HepG2 (cell line): ENCODE measurements around the gene SLC28A1. TPM values are rescaled to one million over a fixed set of nuclear protein-coding genes. Genes with fewer than 3 reads are reported as not detected.

Experiments
- ATAC-seq: fragments of 200-7000 bp; cut with Tn5 transposase; 3 replicates; pipeline ENCODE4 v1.9.1; 2020; ENCODE audit warnings: mild to moderate bottlenecking, moderate library complexity
- BruUV-seq: library from RNA; stranded (reverse); fragments of 400-500 nt; replicated peaks from 2 replicates; lab custom pipeline; 2021; lab: Mats Ljungman, UMichigan
- CTCF ChIA-PET: fragments of 300-600 bp; formaldehyde crosslinking; extraction: SDS; loops from one replicate; lab custom pipeline; 2021; ENCODE audit warnings: low total read pairs, inconsistent platforms, low intra/inter-chr PET ratio; lab: Yijun Ruan, JAX
- POLR2A ChIA-PET: fragments of 350-600 bp; sonication (Branson Sonifier 250); formaldehyde crosslinking; loops from one replicate; lab custom pipeline; 2020; ENCODE audit warnings: antibody characterized with exemption, inconsistent platforms; lab: Yijun Ruan, JAX
- DNase-seq: peaks from one replicate; pipeline ENCODE4 v3.0.0-alpha.2; 2015; ENCODE audit warnings: low spot score
- FAIRE-seq: peaks from 3 replicates; lab custom pipeline; 2011; peaks lifted over from hg19 to GRCh38; lab: Jason Lieb, UNC
- H2AFZ ChIP-seq: one replicate; pipeline ENCODE4 v1.6.1; 2011; ENCODE audit warnings: low read length, inconsistent platforms
- H3K27ac ChIP-seq: fragments of 300-600 bp; 3 replicates; pipeline ENCODE4 v1.8.0; 2011; ENCODE audit warnings: mixed run types, mild to moderate bottlenecking, mixed read lengths, low read length, inconsistent platforms; ENCODE audit not compliant: insufficient read depth; ENCODE audit errors: extremely low read length
- H3K27me3 ChIP-seq, 2 experiments: fragments of 200-600 bp in 1 of 2; 2 replicates in 1 of 2; 3 replicates in 1 of 2; pipeline versions ENCODE4 v1.6.0 to v1.8.0; 2011; ENCODE audit warnings: low read length in 2 of 2, mild to moderate bottlenecking in 2 of 2, moderate library complexity in 2 of 2, inconsistent platforms in 1 of 2; ENCODE audit not compliant: insufficient read depth in 2 of 2, control insufficient read depth in 1 of 2
- H3K36me3 ChIP-seq, 2 experiments: fragments of 200-600 bp in 1 of 2; replicated peaks in 1 of 2; 2 replicates in 1 of 2; 3 replicates in 1 of 2; pipeline versions ENCODE4 v1.5.1 to v1.8.0; 2011; ENCODE audit warnings: low read length in 2 of 2, inconsistent platforms in 1 of 2; ENCODE audit not compliant: insufficient read depth in 2 of 2, control insufficient read depth in 1 of 2
- H3K4me1 ChIP-seq: 2 replicates; pipeline ENCODE4 v1.5.1; 2012; ENCODE audit warnings: low read length, inconsistent platforms; ENCODE audit not compliant: insufficient read depth
- H3K4me2 ChIP-seq: 2 replicates; pipeline ENCODE4 v1.6.0; 2011; ENCODE audit warnings: low read depth, low read length, inconsistent platforms
- H3K4me3 ChIP-seq, 3 experiments: fragments of 200-600 bp in 1 of 3; sonication (generic), shearing (Covaris generic) in 1 of 3; replicated peaks in 1 of 3; 2 replicates each; pipeline ENCODE4 v1.5.1; 2011 to 2016; ENCODE audit warnings: low read length in 3 of 3, inconsistent platforms in 2 of 3, low read depth in 2 of 3, mild to moderate bottlenecking in 2 of 3, control low read depth in 1 of 3, mixed read lengths in 1 of 3; ENCODE audit not compliant: insufficient read depth in 1 of 3
- H3K79me2 ChIP-seq: one replicate; pipeline ENCODE4 v1.6.1; 2011; ENCODE audit warnings: low read length, inconsistent platforms; ENCODE audit not compliant: insufficient read depth
- H3K9ac ChIP-seq: 2 replicates; pipeline ENCODE4 v1.6.0; 2011; ENCODE audit warnings: mild to moderate bottlenecking, low read depth, low read length, inconsistent platforms; ENCODE audit not compliant: insufficient read depth
- H3K9me3 ChIP-seq: 2 replicates; pipeline ENCODE4 v1.5.1; 2012; ENCODE audit warnings: mild to moderate bottlenecking, low read length
- H4K20me1 ChIP-seq: 2 replicates; pipeline ENCODE4 v1.6.0; 2011; ENCODE audit warnings: inconsistent platforms, mild to moderate bottlenecking, low read length, moderate library complexity; ENCODE audit not compliant: insufficient read depth
- BRCA1 ChIP-seq: sonication (generic); formaldehyde crosslinking; IDR thresholded peaks from 2 replicates; pipeline ENCODE4 v1.4.0; 2020; ENCODE audit warnings: missing genetic modification reagents
- KDM4B ChIP-seq: sonication (generic); formaldehyde crosslinking; IDR thresholded peaks from 2 replicates; pipeline ENCODE4 v1.4.0; 2020; ENCODE audit warnings: missing genetic modification reagents
- RBM22 ChIP-seq: fragments of 200-400 bp; formaldehyde crosslinking; optimal IDR thresholded peaks from 2 replicates; pipeline ENCODE3; 2017; ENCODE audit warnings: mild to moderate bottlenecking, low read length, moderate library complexity
- SP2 ChIP-seq: sonication (generic); formaldehyde crosslinking; IDR thresholded peaks from 2 replicates; pipeline ENCODE4 v1.5.1; 2020; ENCODE audit warnings: mild to moderate bottlenecking, missing genetic modification reagents
- ZNF343 ChIP-seq: sonication (generic); formaldehyde crosslinking; IDR thresholded peaks from 2 replicates; pipeline ENCODE4 v1.4.0; 2020; ENCODE audit warnings: mild to moderate bottlenecking, missing genetic modification reagents
- ZNF710 ChIP-seq: sonication (generic); formaldehyde crosslinking; IDR thresholded peaks from 2 replicates; pipeline ENCODE4 v1.5.0; 2020; ENCODE audit warnings: mild to moderate bottlenecking, missing genetic modification reagents, borderline replicate concordance
- ZNF740 ChIP-seq: sonication (generic); formaldehyde crosslinking; IDR thresholded peaks from 2 replicates; pipeline ENCODE4 v1.4.0; 2020; ENCODE audit warnings: missing genetic modification reagents
- ZNF746 ChIP-seq: sonication (generic); formaldehyde crosslinking; IDR thresholded peaks from 2 replicates; pipeline ENCODE4 v1.8.0; 2022; ENCODE audit warnings: mild to moderate bottlenecking, missing genetic modification reagents
- WGBS: methylation state at CpG from one replicate; pipeline ENCODE4 v1.1.6; 2017; ENCODE audit warnings: low lambda C conversion rate; 5-methylcytosine and 5-hydroxymethylcytosine counted together
- in situ Hi-C: cut with HindIII; loops from 2 replicates; pipeline ENCODE4 v1.10.0; 2017; ENCODE audit warnings: low pct_unique_long_range_greater_than_20kb; ENCODE audit not compliant: extremely low pct_ligation_motif_present
- intact Hi-C: fragments of 100-400 bp; cut with micrococcal nuclease; formaldehyde crosslinking; loops from one replicate; pipeline ENCODE4 v1.10.0; 2022; ENCODE audit not compliant: unreplicated experiment
- polyA plus RNA-seq, 8 experiments: library from polyadenylated mRNA; depleted of rRNA in 3 of 8; stranded (reverse) in 7 of 8; unstranded in 1 of 8; fragments of >200 nt; fragmentation: Illumina TruSeq in 4 of 8; extraction: Trizol in 4 of 8; gene quantifications; 2 replicates each; pipeline versions ENCODE4 v1.2.1 to v1.2.3, GENCODE V29; 2011 to 2016; ENCODE audit warnings: low read depth in 4 of 8, missing spikeins in 1 of 8, mixed read lengths in 1 of 8; ENCODE audit not compliant: insufficient read depth in 1 of 8
- total RNA-seq, 5 experiments: library from RNA; depleted of rRNA; stranded (reverse); fragments of >200 nt; fragmentation: Illumina TruSeq; extraction: Trizol; gene quantifications; 2 replicates each; pipeline ENCODE4 v1.2.3, GENCODE V29; 2016; ENCODE audit warnings: low read depth in 1 of 5
- TF ChIP-seq, protein P1 (sequence below): conservative IDR thresholded peaks from 2 replicates; pipeline ENCODE4 v1.6.1; 2018; ENCODE audit warnings: missing genetic modification reagents
- TF ChIP-seq, protein P2 (sequence below): sonication (generic); formaldehyde crosslinking; IDR thresholded peaks from 2 replicates; pipeline ENCODE4 v1.4.0; 2020; ENCODE audit warnings: missing genetic modification reagents, borderline replicate concordance

SLC28A1 gene
- total and polyA plus RNA-seq, 2 of the 13 experiments (the other 11 are each of a cell fraction or from before 2014, with no cell fraction given) = 0.31 to 5.8 TPM

GRCh38 chr15:84973492-84974460 lies 89.3 kb downstream of the SLC28A1 start:
- CTCF ChIA-PET = no interaction called here
- no peak overlapping the region for H3K4me3 ChIP-seq
- no peak overlapping the region for H3K27ac ChIP-seq
- H2AFZ ChIP-seq = no peak overlapping the region
- no peak overlapping the region for H3K9ac ChIP-seq
- POLR2A ChIA-PET = no interaction called here
- H3K9me3 ChIP-seq = no peaks in the 10 kb centered on the region
- FAIRE-seq = no peak
- no peak for TF ChIP-seq RBM22
- TF ChIP-seq, protein P1, sequence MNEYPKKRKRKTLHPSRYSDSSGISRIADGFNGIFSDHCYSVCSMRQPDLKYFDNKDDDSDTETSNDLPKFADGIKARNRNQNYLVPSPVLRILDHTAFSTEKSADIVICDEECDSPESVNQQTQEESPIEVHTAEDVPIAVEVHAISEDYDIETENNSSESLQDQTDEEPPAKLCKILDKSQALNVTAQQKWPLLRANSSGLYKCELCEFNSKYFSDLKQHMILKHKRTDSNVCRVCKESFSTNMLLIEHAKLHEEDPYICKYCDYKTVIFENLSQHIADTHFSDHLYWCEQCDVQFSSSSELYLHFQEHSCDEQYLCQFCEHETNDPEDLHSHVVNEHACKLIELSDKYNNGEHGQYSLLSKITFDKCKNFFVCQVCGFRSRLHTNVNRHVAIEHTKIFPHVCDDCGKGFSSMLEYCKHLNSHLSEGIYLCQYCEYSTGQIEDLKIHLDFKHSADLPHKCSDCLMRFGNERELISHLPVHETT (CRISPR knock-in tag) = no peak
- no peak for TF ChIP-seq ZNF710 (CRISPR knock-in tag)
- TF ChIP-seq SP2 (CRISPR knock-in tag) = no peak
- TF ChIP-seq KDM4B (CRISPR knock-in tag) = no peak
- TF ChIP-seq BRCA1 (CRISPR knock-in tag) = no peak
- TF ChIP-seq ZNF746 = no peak
- no peak for TF ChIP-seq ZNF740
- no peak for TF ChIP-seq ZNF343 (CRISPR knock-in tag)
- TF ChIP-seq, protein P2, sequence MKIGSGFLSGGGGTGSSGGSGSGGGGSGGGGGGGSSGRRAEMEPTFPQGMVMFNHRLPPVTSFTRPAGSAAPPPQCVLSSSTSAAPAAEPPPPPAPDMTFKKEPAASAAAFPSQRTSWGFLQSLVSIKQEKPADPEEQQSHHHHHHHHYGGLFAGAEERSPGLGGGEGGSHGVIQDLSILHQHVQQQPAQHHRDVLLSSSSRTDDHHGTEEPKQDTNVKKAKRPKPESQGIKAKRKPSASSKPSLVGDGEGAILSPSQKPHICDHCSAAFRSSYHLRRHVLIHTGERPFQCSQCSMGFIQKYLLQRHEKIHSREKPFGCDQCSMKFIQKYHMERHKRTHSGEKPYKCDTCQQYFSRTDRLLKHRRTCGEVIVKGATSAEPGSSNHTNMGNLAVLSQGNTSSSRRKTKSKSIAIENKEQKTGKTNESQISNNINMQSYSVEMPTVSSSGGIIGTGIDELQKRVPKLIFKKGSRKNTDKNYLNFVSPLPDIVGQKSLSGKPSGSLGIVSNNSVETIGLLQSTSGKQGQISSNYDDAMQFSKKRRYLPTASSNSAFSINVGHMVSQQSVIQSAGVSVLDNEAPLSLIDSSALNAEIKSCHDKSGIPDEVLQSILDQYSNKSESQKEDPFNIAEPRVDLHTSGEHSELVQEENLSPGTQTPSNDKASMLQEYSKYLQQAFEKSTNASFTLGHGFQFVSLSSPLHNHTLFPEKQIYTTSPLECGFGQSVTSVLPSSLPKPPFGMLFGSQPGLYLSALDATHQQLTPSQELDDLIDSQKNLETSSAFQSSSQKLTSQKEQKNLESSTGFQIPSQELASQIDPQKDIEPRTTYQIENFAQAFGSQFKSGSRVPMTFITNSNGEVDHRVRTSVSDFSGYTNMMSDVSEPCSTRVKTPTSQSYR (CRISPR knock-in tag) = no peak
- H3K4me2 ChIP-seq = no peak overlapping the region
- no peak for DNase-seq
- in situ Hi-C loops (loop anchor here (25.0 kb wide), 1 partner anchor 164 kb away; no protein-coding TSS in a partner anchor), intact Hi-C loops (no loop called here)
- H3K27me3 ChIP-seq = peaks cover 1 to 36% of the 10 kb centered on the region in 2 experiments; a peak in 4 of 5 replicates
- H3K79me2 ChIP-seq = no peaks in the 10 kb centered on the region
- BruUV-seq = no TSS peak
- H3K36me3 ChIP-seq = no peaks in the 10 kb centered on the region
- H3K4me1 ChIP-seq = peaks cover 21% of the 10 kb centered on the region
- ATAC-seq = no peak
- no peaks in the 10 kb centered on the region for H4K20me1 ChIP-seq
- WGBS = 70% methylated on average over 16 of the region's 16 CpGs
